Astrocyte (in vitro differentiated cells and primary cell): ENCODE results near the gene DOCK1.

Experiments used
- EZH2 ChIP-seq: IDR thresholded peaks from 2 replicates; pipeline ENCODE4 v1.6.1; 2012; ENCODE audit warnings: mild to moderate bottlenecking, low read length, inconsistent platforms; ENCODE audit not compliant: insufficient read depth
- TF ChIP-seq, protein P1 (sequence below): IDR thresholded peaks from 2 replicates; pipeline ENCODE4 v1.5.1; 2011; ENCODE audit warnings: low read depth, mild to moderate bottlenecking, inconsistent platforms, low read length, moderate library complexity; ENCODE audit not compliant: insufficient read depth

DNA sequence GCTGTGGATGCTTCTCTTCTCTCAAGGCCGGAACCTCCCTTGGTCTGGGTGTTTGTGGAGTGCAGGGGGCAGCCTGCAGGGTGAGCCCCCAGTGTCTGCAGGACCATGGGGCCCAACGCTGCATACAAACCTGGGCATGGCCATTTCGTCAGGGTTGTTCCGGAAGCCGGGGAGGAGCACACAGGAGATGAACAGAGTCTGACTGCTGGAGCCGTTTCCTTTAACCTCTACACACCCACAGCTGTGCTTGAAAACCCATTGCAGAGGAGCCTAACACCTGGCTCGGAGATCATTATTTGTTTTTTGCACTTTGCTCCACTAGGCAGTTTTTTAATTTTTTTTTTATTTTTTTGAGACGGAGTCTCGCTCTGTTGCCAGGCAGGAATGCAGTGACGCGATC is 458.8 kb downstream of the DOCK1 start:
- TF ChIP-seq EZH2, result no peak
- TF ChIP-seq, protein P1, sequence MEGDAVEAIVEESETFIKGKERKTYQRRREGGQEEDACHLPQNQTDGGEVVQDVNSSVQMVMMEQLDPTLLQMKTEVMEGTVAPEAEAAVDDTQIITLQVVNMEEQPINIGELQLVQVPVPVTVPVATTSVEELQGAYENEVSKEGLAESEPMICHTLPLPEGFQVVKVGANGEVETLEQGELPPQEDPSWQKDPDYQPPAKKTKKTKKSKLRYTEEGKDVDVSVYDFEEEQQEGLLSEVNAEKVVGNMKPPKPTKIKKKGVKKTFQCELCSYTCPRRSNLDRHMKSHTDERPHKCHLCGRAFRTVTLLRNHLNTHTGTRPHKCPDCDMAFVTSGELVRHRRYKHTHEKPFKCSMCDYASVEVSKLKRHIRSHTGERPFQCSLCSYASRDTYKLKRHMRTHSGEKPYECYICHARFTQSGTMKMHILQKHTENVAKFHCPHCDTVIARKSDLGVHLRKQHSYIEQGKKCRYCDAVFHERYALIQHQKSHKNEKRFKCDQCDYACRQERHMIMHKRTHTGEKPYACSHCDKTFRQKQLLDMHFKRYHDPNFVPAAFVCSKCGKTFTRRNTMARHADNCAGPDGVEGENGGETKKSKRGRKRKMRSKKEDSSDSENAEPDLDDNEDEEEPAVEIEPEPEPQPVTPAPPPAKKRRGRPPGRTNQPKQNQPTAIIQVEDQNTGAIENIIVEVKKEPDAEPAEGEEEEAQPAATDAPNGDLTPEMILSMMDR, result no peak
